ENCODE results near the gene CARM1. TPM values are rescaled to one million over a fixed set of nuclear protein-coding genes. Genes with fewer than 3 reads are reported as not detected.

CARM1 gene
- 9.0 TPM for total RNA-seq

DNA sequence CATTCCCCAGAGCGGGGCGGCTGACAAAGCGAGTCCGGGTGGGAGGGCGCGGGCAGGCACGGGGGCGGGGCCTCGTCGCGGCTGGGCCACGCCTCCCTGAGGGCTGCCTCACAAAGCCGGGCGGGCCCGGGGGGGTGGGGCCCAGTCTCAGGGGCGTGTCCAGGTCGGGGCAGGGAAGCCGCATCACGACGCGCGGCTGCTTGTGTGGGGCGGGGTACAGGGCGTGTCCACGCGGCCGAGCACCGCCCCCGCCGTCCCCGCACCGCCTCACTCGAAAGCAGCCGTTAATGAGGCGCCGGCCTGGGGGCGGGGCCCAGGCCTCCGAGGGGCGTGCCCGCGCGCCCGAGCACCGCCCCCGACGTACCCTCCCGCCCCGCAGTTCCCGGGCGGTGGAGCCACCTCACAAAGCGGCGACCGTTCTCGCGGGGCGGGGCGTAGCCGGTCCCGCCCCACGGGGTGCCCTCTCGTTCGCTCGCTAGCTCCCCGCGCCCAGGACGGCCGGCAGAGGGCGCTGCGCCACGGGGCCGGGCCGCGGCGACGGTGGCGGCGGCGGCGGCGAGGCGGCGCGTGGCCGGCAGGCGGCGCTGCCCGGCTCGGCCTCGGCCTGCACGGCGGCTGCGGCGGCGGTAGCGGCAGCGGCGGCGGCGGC lies at the start of gene CARM1:
Gene CARM1, plus strand, starts transcription at position 599 of the 649 bp plus-strand sequence. CDS start 150 bp downstream, outside the sequence.
- Histone ChIP-seq H3K4me3 (ENCODE audit: low read length) (peak within 1 kb of the TSS; percentile 46), H3K4me1 (ENCODE audit: insufficient read depth, low read length) (peaks cover 43% of the 10 kb centered on the region), H3K9me3 (ENCODE audit: low read depth, low read length) (no peaks in the 10 kb centered on the region), H3K27me3 (ENCODE audit: insufficient read depth, low read length) (no peaks in the 10 kb centered on the region)

- H3K9me3 ChIP-seq (ENCODE audit: low read depth, low read length), result no peaks in the 10 kb centered on the region
- H3K4me3 ChIP-seq (ENCODE audit: low read length), result no peak overlapping the region
- H3K4me1 ChIP-seq (ENCODE audit: insufficient read depth, low read length), result no peaks in the 10 kb centered on the region
- no peaks in the 10 kb centered on the region for H3K27me3 ChIP-seq (ENCODE audit: insufficient read depth, low read length)
Observed at GRCh38 chr19:10823690-10824089, 47.7 kb upstream of the CARM1 start.

DNA sequence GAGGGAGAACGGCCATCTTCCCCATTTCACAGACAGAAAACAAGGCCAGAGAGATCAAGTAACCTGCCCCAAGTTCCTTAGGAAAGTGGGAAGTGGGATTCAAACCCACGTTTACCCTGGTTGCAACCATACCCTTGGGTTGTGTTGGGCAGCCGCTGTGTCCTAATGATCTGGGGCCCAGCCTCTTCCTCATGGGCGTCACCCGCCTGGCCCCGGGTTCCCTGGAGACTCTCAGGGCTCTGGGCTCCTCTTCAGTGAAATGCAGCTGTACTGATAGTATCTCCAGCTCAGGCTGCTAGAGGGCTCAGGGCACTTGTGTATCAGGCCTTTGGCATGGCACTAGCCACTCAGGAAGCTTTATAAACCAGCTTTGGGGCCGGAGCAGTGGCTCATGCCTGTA lies 45.1 kb upstream of the CARM1 start:
- Histone ChIP-seq H3K27me3 (ENCODE audit: insufficient read depth, low read length) (no peaks in the 10 kb centered on the region), H3K4me1 (ENCODE audit: insufficient read depth, low read length) (no peaks in the 10 kb centered on the region), H3K4me3 (ENCODE audit: low read length) (no peak overlapping the region)

GRCh38 chr19:10826846-10827245 lies 44.5 kb upstream of the CARM1 start:
- Histone ChIP-seq H3K4me1 (ENCODE audit: insufficient read depth, low read length) (no peaks in the 10 kb centered on the region), H3K9me3 (ENCODE audit: low read depth, low read length) (no peaks in the 10 kb centered on the region), H3K4me3 (ENCODE audit: low read length) (no peak overlapping the region), H3K27me3 (ENCODE audit: insufficient read depth, low read length) (no peaks in the 10 kb centered on the region)

More for the DNA sequence above, 45.1 kb upstream of the CARM1 start:
- no peaks in the 10 kb centered on the region for H3K9me3 ChIP-seq (ENCODE audit: low read depth, low read length)

DNA sequence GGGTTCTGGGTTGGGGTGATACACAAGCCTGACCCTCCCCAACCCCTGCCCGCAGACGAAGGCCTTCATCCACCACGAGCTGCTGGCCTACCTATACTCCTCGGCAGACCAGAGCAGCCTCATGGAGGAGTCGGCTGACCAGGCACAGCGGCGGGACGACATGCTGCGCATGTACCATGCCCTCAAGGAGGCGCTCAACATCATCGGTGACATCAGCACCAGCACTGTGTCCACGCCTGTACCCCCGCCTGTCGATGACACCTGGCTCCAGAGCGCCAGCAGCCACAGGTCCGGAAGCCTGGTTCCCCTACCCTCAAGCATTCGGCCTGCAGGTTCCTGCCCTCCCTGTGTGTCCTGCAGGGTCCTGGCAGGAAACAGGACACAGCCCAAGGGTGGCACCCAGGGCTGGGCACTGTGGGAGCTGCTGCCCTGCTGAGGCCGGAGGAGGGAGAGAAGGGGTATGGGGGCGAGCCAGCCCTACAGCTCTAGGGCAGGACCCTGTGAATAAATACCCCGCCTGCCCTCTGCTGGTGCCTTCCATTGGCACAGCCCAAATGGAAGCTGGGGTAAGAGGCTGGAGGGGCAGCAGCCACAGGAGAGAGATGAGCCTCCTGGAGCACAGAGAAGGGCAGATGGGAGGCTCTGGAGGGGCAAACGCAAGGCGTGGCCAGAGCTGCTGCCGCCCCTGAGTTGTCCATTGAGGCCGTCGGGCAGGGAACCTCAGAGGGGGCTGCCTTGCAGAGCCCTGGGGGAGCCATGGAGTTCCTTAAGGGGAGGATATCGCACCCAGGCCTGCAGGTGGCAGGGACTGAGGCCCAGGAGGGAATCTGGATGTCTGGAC lies 42.2 kb upstream of the CARM1 start:
- Histone ChIP-seq H3K27me3 (ENCODE audit: insufficient read depth, low read length) (no peaks in the 10 kb centered on the region), H3K9me3 (ENCODE audit: low read depth, low read length) (no peaks in the 10 kb centered on the region), H3K4me1 (ENCODE audit: insufficient read depth, low read length) (no peaks in the 10 kb centered on the region), H3K4me3 (ENCODE audit: low read length) (no peak overlapping the region)

DNA sequence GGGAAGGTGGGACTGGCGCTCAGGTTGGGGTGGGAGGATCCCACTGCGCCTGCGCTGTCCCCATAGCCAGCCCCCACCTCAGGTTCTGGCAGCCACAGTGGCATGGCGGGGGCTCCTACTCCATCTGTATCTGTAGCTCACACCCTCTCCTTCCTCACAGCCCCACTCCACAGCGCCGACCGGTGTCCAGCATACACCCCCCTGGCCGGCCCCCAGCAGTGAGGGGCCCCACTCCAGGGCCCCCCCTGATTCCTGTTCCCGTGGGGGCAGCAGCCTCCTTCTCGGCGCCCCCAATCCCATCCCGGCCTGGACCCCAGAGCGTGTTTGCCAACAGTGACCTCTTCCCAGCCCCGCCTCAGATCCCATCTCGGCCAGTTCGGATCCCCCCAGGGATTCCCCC lies 41.4 kb upstream of the CARM1 start:
- H3K4me1 ChIP-seq (ENCODE audit: insufficient read depth, low read length), result peaks cover under 1% of the 10 kb centered on the region

GRCh38 chr19:10830370-10830769 lies 41.0 kb upstream of the CARM1 start:
- H3K4me1 ChIP-seq (ENCODE audit: insufficient read depth, low read length), result peaks cover 5% of the 10 kb centered on the region
- no peaks in the 10 kb centered on the region for H3K27me3 ChIP-seq (ENCODE audit: insufficient read depth, low read length)
- no peak overlapping the region for H3K4me3 ChIP-seq (ENCODE audit: low read length)
- no peaks in the 10 kb centered on the region for H3K9me3 ChIP-seq (ENCODE audit: low read depth, low read length)

More for the DNA sequence above, 41.4 kb upstream of the CARM1 start:
- H3K27me3 ChIP-seq (ENCODE audit: insufficient read depth, low read length), result no peaks in the 10 kb centered on the region
- H3K4me3 ChIP-seq (ENCODE audit: low read length), result no peak overlapping the region
- H3K9me3 ChIP-seq (ENCODE audit: low read depth, low read length), result no peaks in the 10 kb centered on the region

DNA sequence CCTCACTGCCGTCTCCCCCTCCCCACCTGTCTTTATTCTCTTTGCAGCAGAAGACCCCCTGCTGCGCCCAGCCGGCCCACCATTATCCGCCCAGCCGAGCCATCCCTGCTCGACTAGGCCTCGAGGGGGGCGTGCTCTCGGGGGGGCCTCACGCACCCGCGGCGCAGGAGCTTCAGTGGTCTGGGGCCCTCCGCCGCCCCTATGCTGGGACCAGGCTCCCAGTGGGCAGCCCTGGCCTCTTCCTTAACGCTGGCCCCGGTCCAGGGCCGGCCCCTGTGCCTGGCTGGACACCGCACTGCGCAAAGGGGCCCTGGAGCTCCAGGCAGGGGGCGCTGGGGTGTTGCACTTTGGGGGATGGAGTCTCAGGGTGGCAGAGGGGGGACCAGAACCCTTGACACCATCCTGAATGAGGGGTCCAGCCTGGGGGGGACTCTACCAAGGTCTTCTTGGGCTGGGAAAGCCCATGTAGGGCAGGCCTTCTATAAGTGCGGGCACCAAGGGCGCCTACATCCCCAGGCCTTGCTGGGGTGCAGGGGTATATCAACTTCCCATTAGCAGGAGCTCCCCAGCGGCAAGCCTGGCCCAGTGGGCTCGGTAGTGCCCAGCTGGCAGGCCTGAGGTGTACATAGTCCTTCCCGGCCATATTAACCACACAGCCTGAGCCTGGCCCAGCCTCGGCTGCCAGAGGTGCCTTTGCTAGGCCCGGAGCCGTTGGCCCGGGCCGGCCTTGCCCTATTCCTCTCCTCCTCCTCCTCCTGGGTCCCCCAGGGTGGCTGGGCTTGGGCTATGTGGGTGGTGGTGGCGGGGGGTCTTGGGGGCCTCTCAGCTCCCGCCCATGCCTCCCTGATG lies 40.2 kb upstream of the CARM1 start:
- Histone ChIP-seq H3K4me3 (ENCODE audit: low read length) (no peak overlapping the region), H3K27me3 (ENCODE audit: insufficient read depth, low read length) (no peaks in the 10 kb centered on the region), H3K9me3 (ENCODE audit: low read depth, low read length) (no peaks in the 10 kb centered on the region), H3K4me1 (ENCODE audit: insufficient read depth, low read length) (peaks cover 7% of the 10 kb centered on the region)

DNA sequence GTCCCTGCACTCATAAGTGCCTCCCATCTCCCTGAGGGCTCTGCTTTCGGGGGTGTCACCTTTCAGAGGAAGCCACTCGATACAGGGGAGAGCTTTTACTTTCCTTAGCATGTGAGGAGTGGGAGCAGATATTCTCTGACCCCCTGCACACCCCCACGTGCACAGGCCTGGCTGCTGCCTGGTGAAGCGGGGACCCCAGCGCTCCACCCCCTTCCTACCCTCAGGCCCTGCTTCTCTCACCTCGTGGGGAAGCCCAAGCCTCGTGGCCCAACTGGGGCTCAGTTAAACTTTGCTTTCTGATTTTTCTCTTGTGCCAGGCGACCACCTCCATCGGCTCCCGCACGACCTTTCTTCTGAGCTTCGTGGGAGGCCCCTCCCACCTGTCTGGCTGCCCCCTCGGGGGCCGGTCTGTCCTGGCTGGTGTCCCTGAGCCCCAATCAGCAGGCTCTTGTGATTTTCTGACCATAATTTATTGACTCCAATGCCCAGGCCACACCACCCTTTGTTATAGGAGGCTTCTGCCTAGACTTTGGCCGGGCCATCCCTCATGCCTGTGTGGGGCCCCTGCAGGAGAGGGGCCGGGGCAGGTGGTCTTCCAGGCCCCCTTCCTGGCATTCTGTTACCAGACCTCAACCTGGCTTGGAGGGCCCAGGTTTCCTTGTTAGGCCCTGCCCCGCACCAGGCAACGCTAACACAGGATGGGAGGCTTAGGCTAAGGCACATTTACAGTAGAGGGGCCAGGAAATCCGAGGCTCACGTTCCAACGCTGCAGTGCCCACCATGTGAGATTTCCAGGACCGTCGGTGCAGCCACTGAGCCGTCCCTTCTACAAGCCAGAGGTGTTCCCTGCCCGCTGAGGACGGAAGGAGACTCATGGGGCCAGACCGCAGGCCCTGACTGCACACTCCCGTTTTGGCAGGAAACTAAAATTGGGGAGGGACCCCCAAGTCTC lies 39.1 kb upstream of the CARM1 start:
- H3K4me1 ChIP-seq (ENCODE audit: insufficient read depth, low read length), result peaks cover 18% of the 10 kb centered on the region
- no peak overlapping the region for H3K4me3 ChIP-seq (ENCODE audit: low read length)
- no peaks in the 10 kb centered on the region for H3K9me3 ChIP-seq (ENCODE audit: low read depth, low read length)
- no peaks in the 10 kb centered on the region for H3K27me3 ChIP-seq (ENCODE audit: insufficient read depth, low read length)

DNA sequence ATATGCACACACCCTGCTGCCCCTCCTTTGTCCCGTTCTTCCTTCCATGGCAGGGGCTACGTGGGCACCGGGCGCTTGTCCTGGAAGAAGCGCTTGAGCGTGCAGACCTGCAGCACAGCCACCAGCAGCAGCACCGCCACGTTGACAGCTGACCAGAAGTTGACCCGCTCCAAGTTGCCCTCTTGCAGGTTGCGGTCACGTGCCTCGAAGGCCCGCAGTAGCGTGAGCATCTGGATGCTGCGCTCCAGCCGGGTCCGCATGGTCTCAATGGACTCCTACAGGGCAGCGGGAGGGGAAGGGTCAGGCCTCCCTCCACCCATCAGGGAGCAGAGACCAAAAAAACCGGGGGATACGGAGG lies 38.4 kb upstream of the CARM1 start:
- Histone ChIP-seq H3K27me3 (ENCODE audit: insufficient read depth, low read length) (no peaks in the 10 kb centered on the region), H3K4me3 (ENCODE audit: low read length) (no peak overlapping the region), H3K9me3 (ENCODE audit: low read depth, low read length) (no peaks in the 10 kb centered on the region), H3K4me1 (ENCODE audit: insufficient read depth, low read length) (peaks cover 18% of the 10 kb centered on the region)

GRCh38 chr19:10835089-10835753 lies 36.1 kb upstream of the CARM1 start:
- peak overlapping the region; percentile 93 for H3K4me3 ChIP-seq (ENCODE audit: low read length)
- no peaks in the 10 kb centered on the region for H3K9me3 ChIP-seq (ENCODE audit: low read depth, low read length)
- H3K27me3 ChIP-seq (ENCODE audit: insufficient read depth, low read length), result no peaks in the 10 kb centered on the region
- H3K4me1 ChIP-seq (ENCODE audit: insufficient read depth, low read length), result peaks cover 18% of the 10 kb centered on the region

- H3K4me1 ChIP-seq (ENCODE audit: insufficient read depth, low read length), result peaks cover 18% of the 10 kb centered on the region
- no peaks in the 10 kb centered on the region for H3K27me3 ChIP-seq (ENCODE audit: insufficient read depth, low read length)
- peak within 1 kb of the TSS; percentile 93 for H3K4me3 ChIP-seq (ENCODE audit: low read length)
Observed at GRCh38 chr19:10835754-10836478, 35.4 kb upstream of the CARM1 start, which contains the start of gene TMED1. Gene TMED1, minus strand, starts transcription at chr19:10836212. Its CDS starts 21 bp downstream, at chr19:10836191.

More at GRCh38 chr19:10835754-10836478, 35.4 kb upstream of the CARM1 start, which contains the start of gene TMED1:
- H3K9me3 ChIP-seq (ENCODE audit: low read depth, low read length), result no peaks in the 10 kb centered on the region

Data from mononuclear cell (primary cell).